ENCODE measurements around the gene PPP1R27.

PPP1R27 gene

GRCh38 chr17:81803728-81804558 is 30.9 kb downstream of the PPP1R27 start, which contains the start of gene GCGR:
Gene GCGR, plus strand, starts transcription at chr17:81804150. Its CDS starts 4,869 bp downstream, at chr17:81809019.
- DNase-seq: no peak

GRCh38 chr17:81802856-81803643 is 31.8 kb downstream of the PPP1R27 start:
- DNase-seq: no peak

- DNase-seq: no peak
Measured at GRCh38 chr17:81802048-81802758, 32.6 kb downstream of the PPP1R27 start.

GRCh38 chr17:81801327-81801726 is 33.5 kb downstream of the PPP1R27 start:
- no peak for DNase-seq

- DNase-seq: no peak
Measured at GRCh38 chr17:81794509-81794908, 40.3 kb downstream of the PPP1R27 start.

- DNase-seq: no peak
Measured at GRCh38 chr17:81794074-81794476, 40.8 kb downstream of the PPP1R27 start.

GRCh38 chr17:81792675-81793615 is 41.9 kb downstream of the PPP1R27 start:
- DNase-seq: no peak
